Adrenal gland (tissue), 12 donors: ENCODE measurements around the gene EDEM3. TPM values are rescaled to one million over a fixed set of nuclear protein-coding genes. Genes with fewer than 3 reads are reported as not detected.

Experiments used
- DNase-seq, 7 donors: peaks; one replicate each; pipeline ENCODE4 v3.0.0-alpha.2; 2019 to 2020
- H3K27ac ChIP-seq, 5 donors: fragments of 200-600 bp; sonication (generic) in 4 of 5; 1 replicate in 3 of 5; 2 replicates in 2 of 5; pipeline versions ENCODE4 v1.5.1 to v1.8.0; 2016 to 2020; ENCODE audit warnings: mild to moderate bottlenecking in 1 of 5
- H3K27me3 ChIP-seq: fragments of 200-600 bp; 2 replicates; pipeline ENCODE4 v1.8.0; 2021
- H3K36me3 ChIP-seq, 2 donors: fragments of 200-600 bp; replicated peaks in 1 of 2; 1 replicate in 1 of 2; 2 replicates in 1 of 2; pipeline versions ENCODE4 v1.5.1 to v1.8.0; 2018 to 2022
- H3K4me1 ChIP-seq, 2 donors: fragments of 200-600 bp; replicated peaks in 1 of 2; 1 replicate in 1 of 2; 2 replicates in 1 of 2; pipeline versions ENCODE4 v1.5.1 to v1.8.0; 2018 to 2021
- H3K4me3 ChIP-seq, 4 donors: fragments of 200-600 bp; sonication (generic) in 3 of 4; one replicate each; pipeline ENCODE4 v1.5.1; 2016 to 2018
- H3K9me3 ChIP-seq, 3 donors: fragments of 200-600 bp; sonication (generic) in 1 of 3; replicated peaks in 1 of 3; 1 replicate in 2 of 3; 2 replicates in 1 of 3; pipeline versions ENCODE4 v1.5.1 to v1.8.0; 2016 to 2021
- CTCF ChIP-seq, 6 experiments: fragments of 450-650 bp in 4 of 6; fragments of 200-600 bp in 2 of 6; sonication (generic) in 1 of 6; IDR thresholded peaks; 1 replicate in 5 of 6; 2 replicates in 1 of 6; pipeline versions ENCODE4 v1.5.1 to v1.8.0; 2016 to 2021; ENCODE audit warnings: antibody characterized with exemption in 6 of 6, mild to moderate bottlenecking in 2 of 6, moderate library complexity in 1 of 6
- POLR2A ChIP-seq, 2 donors: fragments of 450-650 bp; IDR thresholded peaks; one replicate each; pipeline ENCODE4 v1.6.1; 2017; ENCODE audit warnings: antibody characterized with exemption in 2 of 2, mild to moderate bottlenecking in 2 of 2, moderate library complexity in 1 of 2
- WGBS, 4 donors: extraction: QIAGEN DNeasy Blood & Tissue Kit in 2 of 4; methylation state at CpG; one replicate each; pipeline versions ENCODE4 v1.1.5 to v1.1.7; 2013 to 2017; 5-methylcytosine and 5-hydroxymethylcytosine counted together
- intact Hi-C, 2 donors: fragments of 100-400 bp; cut with DNase I; formaldehyde crosslinking; loops; one replicate each; pipeline versions ENCODE4 v1.14.1 to v1.15.0; 2022 to 2023
- polyA plus RNA-seq, 3 donors: library from polyadenylated mRNA; stranded (reverse); fragments of 200-250 nt in 2 of 3; fragments of 350-450 nt in 1 of 3; fragmentation: Illumina TruSeq in 1 of 3; extraction: RNeasy Lipid Tissue Mini Kit (QIAGEN cat#74804) in 1 of 3; gene quantifications; one replicate each; pipeline ENCODE4 v1.2.3, GENCODE V29; 2013 to 2014
- total RNA-seq, 9 donors: library from RNA; depleted of rRNA in 4 of 9; stranded (reverse); fragments of >200 nt in 4 of 9; fragments of 120-200 nt in 1 of 9; fragmentation: NEBNext Ultra II Directional in 1 of 9; extraction: Animal tissue kit (Norgen Biotek cat#: 25700) in 1 of 9; gene quantifications; one replicate each; pipeline versions ENCODE4 v1.1.0 to v1.2.4, GENCODE V29; 2013 to 2023
- donor health status: healthy with polysubstance abuse.
- donor health status: Bipolar disorder and iron deficiency.
- donor health status: DM: yes; HTN: yes; CAD: no.
- donor health status: DM: no; HTN: no; CAD: no.
- donor health status: DM: no; HTN: no; CAD: no.
- donor health status: DM: yes; HTN: yes; CAD: no.

The EDEM3 gene
- total and polyA plus RNA-seq, 12 donors, result 6.5 to 61.2 (median 33.4) TPM

- WGBS, 4 donors, result 95 to 97% (median 95%) methylated on average over 4 of the region's 4 CpGs
- Histone ChIP-seq H3K36me3 (peaks cover 0 to 10% of the 10 kb centered on the region in 2 donors), H3K4me3 (no peak overlapping the region), H3K27me3 (no peaks in the 10 kb centered on the region), H3K4me1 (peaks cover 0 to 5% of the 10 kb centered on the region in 2 donors), H3K9me3 (no peaks in the 10 kb centered on the region), H3K27ac (no peak overlapping the region)
- intact Hi-C loops, result no loop called here
- TF ChIP-seq CTCF (IDR thresholded peaks at IDR 0.05) (no peak), POLR2A (IDR thresholded peaks at IDR 0.05) (no peak)
- no peak for DNase-seq
These were observed 14.9 kb downstream of the EDEM3 start for GRCh38 chr1:184739796-184740195.

GRCh38 chr1:184739070-184739469 lies 15.6 kb downstream of the EDEM3 start:
- no peak for DNase-seq
- Histone ChIP-seq H3K4me3 (no peak overlapping the region), H3K4me1 (no peaks in the 10 kb centered on the region), H3K9me3 (no peaks in the 10 kb centered on the region), H3K27ac (no peak overlapping the region), H3K27me3 (no peaks in the 10 kb centered on the region), H3K36me3 (peaks cover 0 to 16% of the 10 kb centered on the region in 2 donors)
- intact Hi-C loops, result no loop called here
- WGBS, 4 donors, result 98 to 100% (median 99%) methylated on average over 1 of the region's 1 CpG
- no peak for TF ChIP-seq POLR2A (IDR thresholded peaks at IDR 0.05)
- no peak for TF ChIP-seq CTCF (IDR thresholded peaks at IDR 0.05)

DNA sequence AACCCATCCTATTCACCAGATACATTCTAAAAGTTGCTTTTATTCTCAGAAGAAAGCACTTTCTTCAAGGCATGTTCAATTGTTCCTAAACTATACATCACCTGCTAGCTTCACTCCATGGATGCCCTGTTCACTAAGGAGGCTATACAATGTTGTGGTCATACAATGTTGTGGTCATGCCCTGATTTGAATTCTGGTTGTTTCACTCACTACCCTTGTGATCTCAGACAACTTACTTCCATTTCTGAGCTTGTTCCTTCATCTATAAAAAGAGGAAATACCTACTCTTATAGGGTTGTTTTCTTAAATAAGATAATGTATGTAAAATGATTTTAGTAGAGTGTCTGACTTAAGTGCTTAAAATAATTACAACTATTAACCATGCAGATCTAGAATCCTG lies 19.7 kb downstream of the EDEM3 start:
- Histone ChIP-seq H3K27me3 (no peaks in the 10 kb centered on the region), H3K27ac (no peak overlapping the region), H3K36me3 (peaks cover 0 to 34% of the 10 kb centered on the region in 2 donors), H3K9me3 (no peaks in the 10 kb centered on the region), H3K4me3 (no peak overlapping the region), H3K4me1 (no peaks in the 10 kb centered on the region)
- intact Hi-C loops, result no loop called here
- no peak for DNase-seq
- no peak for TF ChIP-seq POLR2A (IDR thresholded peaks at IDR 0.05)
- TF ChIP-seq CTCF (IDR thresholded peaks at IDR 0.05), result no peak

DNA sequence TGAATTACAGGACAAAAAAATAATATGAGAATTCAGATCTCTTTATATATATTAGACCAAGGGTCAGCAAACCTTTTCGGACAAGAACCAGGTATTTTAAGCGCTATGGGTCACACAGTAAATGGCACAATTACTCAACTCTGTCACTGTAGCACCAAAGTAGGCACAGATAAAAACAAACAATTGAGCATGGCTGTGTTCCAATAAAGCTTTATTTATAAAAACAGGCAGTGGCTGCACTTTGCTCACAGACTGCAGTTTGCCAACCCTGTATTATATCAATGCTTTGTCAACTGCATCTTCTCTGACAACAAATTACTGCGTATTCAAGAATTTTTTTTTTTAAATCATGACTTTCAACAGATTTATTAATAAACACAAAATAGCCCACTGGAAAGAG lies 29.8 kb downstream of the EDEM3 start:
- Histone ChIP-seq H3K27me3 (no peaks in the 10 kb centered on the region), H3K36me3 (peaks cover 0 to 16% of the 10 kb centered on the region in 2 donors), H3K4me1 (no peaks in the 10 kb centered on the region), H3K27ac (no peak overlapping the region), H3K4me3 (no peak overlapping the region), H3K9me3 (no peaks in the 10 kb centered on the region)
- TF ChIP-seq CTCF (IDR thresholded peaks at IDR 0.05) (no peak), POLR2A (IDR thresholded peaks at IDR 0.05) (no peak)
- intact Hi-C loops, result no loop called here
- WGBS, 4 donors, result 88 to 92% (median 92%) methylated on average over 3 of the region's 3 CpGs
- no peak for DNase-seq
